GM18526 (cell line): ENCODE measurements around the gene PHB1.

ENCODE experiments used
- POLR2A ChIP-seq: IDR thresholded peaks from 3 replicates; pipeline ENCODE4 v1.6.1; 2011; ENCODE audit not compliant: insufficient read length; ENCODE audit errors: extremely low read depth

The PHB1 gene

GRCh38 chr17:49431743-49432142, 17.1 kb upstream of the PHB1 start:
- no peak for TF ChIP-seq POLR2A

- no peak for TF ChIP-seq POLR2A
These were observed 10.3 kb upstream of the PHB1 start for GRCh38 chr17:49425004-49425286.

GRCh38 chr17:49422714-49423113, 8.0 kb upstream of the PHB1 start:
- no peak for TF ChIP-seq POLR2A

GRCh38 chr17:49414271-49414621, 436 bp downstream of the PHB1 start:
- TF ChIP-seq POLR2A: no peak

GRCh38 chr17:49409066-49409465, 5.6 kb downstream of the PHB1 start:
- TF ChIP-seq POLR2A: no peak

GRCh38 chr17:49407981-49408501, 6.6 kb downstream of the PHB1 start:
- no peak for TF ChIP-seq POLR2A

GRCh38 chr17:49407086-49407485, 7.6 kb downstream of the PHB1 start:
- TF ChIP-seq POLR2A: no peak

GRCh38 chr17:49406421-49407061, 8.1 kb downstream of the PHB1 start:
- no peak for TF ChIP-seq POLR2A

GRCh38 chr17:49404906-49405305, 9.8 kb downstream of the PHB1 start:
- TF ChIP-seq POLR2A: no peak

GRCh38 chr17:49404361-49404760, 10.3 kb downstream of the PHB1 start:
- no peak for TF ChIP-seq POLR2A

- TF ChIP-seq POLR2A: no peak
These were observed 11.0 kb downstream of the PHB1 start for GRCh38 chr17:49403514-49404289.

- TF ChIP-seq POLR2A: no peak
These were observed 12.0 kb downstream of the PHB1 start for GRCh38 chr17:49402706-49403105.

- TF ChIP-seq POLR2A: no peak
These were observed 12.6 kb downstream of the PHB1 start for GRCh38 chr17:49401971-49402611.

GRCh38 chr17:49399995-49400394, 14.7 kb downstream of the PHB1 start:
- TF ChIP-seq POLR2A: no peak

- TF ChIP-seq POLR2A: no peak
These were observed 17.1 kb downstream of the PHB1 start for GRCh38 chr17:49397586-49397985.
